ENCODE data around the gene ADIRF.
A peak's percentile ranks its signal among the peaks of the same experiment; 100 is the strongest.
"Not testable (repeated sequence)": the region's sequence is repeated elsewhere in the genome, so short reads cannot be mapped to it uniquely, and the experiment has no call there.

Gene ADIRF

GRCh38 chr10:86940076-86940475 is 28.2 kb upstream of the ADIRF start:
- not testable (repeated sequence) for H3K4me3 ChIP-seq (ENCODE audit: low read depth in 1 of 2, low read length in 2 of 2); H3K9ac ChIP-seq (ENCODE audit: low read depth in 1 of 2, low read length in 2 of 2); H3K9me3 ChIP-seq (ENCODE audit: control insufficient read depth in 1 of 2, low read length in 2 of 2); H3K27me3 ChIP-seq (ENCODE audit: control insufficient read depth in 1 of 2, insufficient read depth in 2 of 2, low read length in 2 of 2); H3K36me3 ChIP-seq (ENCODE audit: control insufficient read depth in 1 of 2, insufficient read depth in 2 of 2, low read length in 2 of 2); H3K27ac ChIP-seq (ENCODE audit: low read depth, low read length)
- H3K4me1 ChIP-seq (ENCODE audit: control insufficient read depth in 1 of 2, insufficient read depth in 2 of 2, low read length in 2 of 2) = peaks cover 0 to 14% of the 10 kb centered on the region in 2 donors

- H3K9me3 ChIP-seq (ENCODE audit: control insufficient read depth in 1 of 2, low read length in 2 of 2) = no peaks in the 10 kb centered on the region
- no peak overlapping the region for H3K27ac ChIP-seq (ENCODE audit: low read depth, low read length)
- H3K9ac ChIP-seq (ENCODE audit: low read depth in 1 of 2, low read length in 2 of 2) = no peak overlapping the region
- no peaks in the 10 kb centered on the region for H3K27me3 ChIP-seq (ENCODE audit: control insufficient read depth in 1 of 2, insufficient read depth in 2 of 2, low read length in 2 of 2)
- H3K36me3 ChIP-seq (ENCODE audit: control insufficient read depth in 1 of 2, insufficient read depth in 2 of 2, low read length in 2 of 2) = no peaks in the 10 kb centered on the region
- H3K4me3 ChIP-seq (ENCODE audit: low read depth in 1 of 2, low read length in 2 of 2) = no peak overlapping the region
- peaks cover 0 to 18% of the 10 kb centered on the region in 2 donors for H3K4me1 ChIP-seq (ENCODE audit: control insufficient read depth in 1 of 2, insufficient read depth in 2 of 2, low read length in 2 of 2)
Observed at GRCh38 chr10:86940677-86941076, 27.6 kb upstream of the ADIRF start.

- Histone ChIP-seq H3K4me1 (ENCODE audit: control insufficient read depth in 1 of 2, insufficient read depth in 2 of 2, low read length in 2 of 2) (peaks cover 0 to 21% of the 10 kb centered on the region in 2 donors), H3K36me3 (ENCODE audit: control insufficient read depth in 1 of 2, insufficient read depth in 2 of 2, low read length in 2 of 2) (no peaks in the 10 kb centered on the region), H3K4me3 (ENCODE audit: low read depth in 1 of 2, low read length in 2 of 2) (no peak overlapping the region), H3K9me3 (ENCODE audit: control insufficient read depth in 1 of 2, low read length in 2 of 2) (no peaks in the 10 kb centered on the region), H3K27me3 (ENCODE audit: control insufficient read depth in 1 of 2, insufficient read depth in 2 of 2, low read length in 2 of 2) (peaks cover 0 to 3% of the 10 kb centered on the region in 2 donors), H3K9ac (ENCODE audit: low read depth in 1 of 2, low read length in 2 of 2) (no peak overlapping the region), H3K27ac (ENCODE audit: low read depth, low read length) (no peak overlapping the region)
Observed at GRCh38 chr10:86941426-86941825, 26.9 kb upstream of the ADIRF start.

GRCh38 chr10:86941991-86942421 is 26.3 kb upstream of the ADIRF start:
- Histone ChIP-seq H3K27me3 (ENCODE audit: control insufficient read depth in 1 of 2, insufficient read depth in 2 of 2, low read length in 2 of 2) (peaks cover 3 to 8% of the 10 kb centered on the region in 2 donors), H3K4me3 (ENCODE audit: low read depth in 1 of 2, low read length in 2 of 2) (peak overlapping the region in 1 of 2 donors; percentile 40), H3K9me3 (ENCODE audit: control insufficient read depth in 1 of 2, low read length in 2 of 2) (no peaks in the 10 kb centered on the region), H3K27ac (ENCODE audit: low read depth, low read length) (no peak overlapping the region), H3K36me3 (ENCODE audit: control insufficient read depth in 1 of 2, insufficient read depth in 2 of 2, low read length in 2 of 2) (no peaks in the 10 kb centered on the region), H3K9ac (ENCODE audit: low read depth in 1 of 2, low read length in 2 of 2) (peak overlapping the region in 1 of 2 donors; percentile 32), H3K4me1 (ENCODE audit: control insufficient read depth in 1 of 2, insufficient read depth in 2 of 2, low read length in 2 of 2) (peaks cover 0 to 21% of the 10 kb centered on the region in 2 donors)

GRCh38 chr10:86942441-86943315 is 25.6 kb upstream of the ADIRF start:
- no peaks in the 10 kb centered on the region for H3K9me3 ChIP-seq (ENCODE audit: control insufficient read depth in 1 of 2, low read length in 2 of 2)
- H3K36me3 ChIP-seq (ENCODE audit: control insufficient read depth in 1 of 2, insufficient read depth in 2 of 2, low read length in 2 of 2) = no peaks in the 10 kb centered on the region
- peak overlapping the region in 1 of 2 donors; percentile 32 for H3K9ac ChIP-seq (ENCODE audit: low read depth in 1 of 2, low read length in 2 of 2)
- H3K4me3 ChIP-seq (ENCODE audit: low read depth in 1 of 2, low read length in 2 of 2) = peak overlapping the region in 1 of 2 donors; percentile 40
- peaks cover 3 to 8% of the 10 kb centered on the region in 2 donors for H3K27me3 ChIP-seq (ENCODE audit: control insufficient read depth in 1 of 2, insufficient read depth in 2 of 2, low read length in 2 of 2)
- H3K4me1 ChIP-seq (ENCODE audit: control insufficient read depth in 1 of 2, insufficient read depth in 2 of 2, low read length in 2 of 2) = peaks cover 0 to 21% of the 10 kb centered on the region in 2 donors
- H3K27ac ChIP-seq (ENCODE audit: low read depth, low read length) = no peak overlapping the region

GRCh38 chr10:86943316-86944030 is 24.8 kb upstream of the ADIRF start:
- H3K9ac ChIP-seq (ENCODE audit: low read depth in 1 of 2, low read length in 2 of 2) = no peak overlapping the region
- H3K4me3 ChIP-seq (ENCODE audit: low read depth in 1 of 2, low read length in 2 of 2) = no peak overlapping the region
- H3K4me1 ChIP-seq (ENCODE audit: control insufficient read depth in 1 of 2, insufficient read depth in 2 of 2, low read length in 2 of 2) = peaks cover 0 to 21% of the 10 kb centered on the region in 2 donors
- no peaks in the 10 kb centered on the region for H3K36me3 ChIP-seq (ENCODE audit: control insufficient read depth in 1 of 2, insufficient read depth in 2 of 2, low read length in 2 of 2)
- no peak overlapping the region for H3K27ac ChIP-seq (ENCODE audit: low read depth, low read length)
- H3K27me3 ChIP-seq (ENCODE audit: control insufficient read depth in 1 of 2, insufficient read depth in 2 of 2, low read length in 2 of 2) = peaks cover 3 to 8% of the 10 kb centered on the region in 2 donors
- no peaks in the 10 kb centered on the region for H3K9me3 ChIP-seq (ENCODE audit: control insufficient read depth in 1 of 2, low read length in 2 of 2)

- H3K4me3 ChIP-seq (ENCODE audit: low read depth in 1 of 2, low read length in 2 of 2) = no peak overlapping the region
- H3K27ac ChIP-seq (ENCODE audit: low read depth, low read length) = no peak overlapping the region
- H3K9ac ChIP-seq (ENCODE audit: low read depth in 1 of 2, low read length in 2 of 2) = no peak overlapping the region
Observed at GRCh38 chr10:86944031-86944419, 24.3 kb upstream of the ADIRF start.

GRCh38 chr10:86944471-86944870 is 23.8 kb upstream of the ADIRF start:
- H3K27ac ChIP-seq (ENCODE audit: low read depth, low read length) = no peak overlapping the region
- H3K4me1 ChIP-seq (ENCODE audit: control insufficient read depth in 1 of 2, insufficient read depth in 2 of 2, low read length in 2 of 2) = peaks cover 0 to 20% of the 10 kb centered on the region in 2 donors
- no peak overlapping the region for H3K9ac ChIP-seq (ENCODE audit: low read depth in 1 of 2, low read length in 2 of 2)
- H3K4me3 ChIP-seq (ENCODE audit: low read depth in 1 of 2, low read length in 2 of 2) = no peak overlapping the region
- H3K36me3 ChIP-seq (ENCODE audit: control insufficient read depth in 1 of 2, insufficient read depth in 2 of 2, low read length in 2 of 2) = no peaks in the 10 kb centered on the region
- H3K9me3 ChIP-seq (ENCODE audit: control insufficient read depth in 1 of 2, low read length in 2 of 2) = no peaks in the 10 kb centered on the region
- H3K27me3 ChIP-seq (ENCODE audit: control insufficient read depth in 1 of 2, insufficient read depth in 2 of 2, low read length in 2 of 2) = peaks cover 3 to 8% of the 10 kb centered on the region in 2 donors

More at GRCh38 chr10:86944031-86944419, 24.3 kb upstream of the ADIRF start:
- H3K9me3 ChIP-seq (ENCODE audit: control insufficient read depth in 1 of 2, low read length in 2 of 2) = no peaks in the 10 kb centered on the region
- H3K27me3 ChIP-seq (ENCODE audit: control insufficient read depth in 1 of 2, insufficient read depth in 2 of 2, low read length in 2 of 2) = peaks cover 3 to 8% of the 10 kb centered on the region in 2 donors
- no peaks in the 10 kb centered on the region for H3K36me3 ChIP-seq (ENCODE audit: control insufficient read depth in 1 of 2, insufficient read depth in 2 of 2, low read length in 2 of 2)
- H3K4me1 ChIP-seq (ENCODE audit: control insufficient read depth in 1 of 2, insufficient read depth in 2 of 2, low read length in 2 of 2) = peaks cover 0 to 21% of the 10 kb centered on the region in 2 donors

GRCh38 chr10:86944907-86945306 is 23.4 kb upstream of the ADIRF start:
- no peak overlapping the region for H3K4me3 ChIP-seq (ENCODE audit: low read depth in 1 of 2, low read length in 2 of 2)
- H3K27ac ChIP-seq (ENCODE audit: low read depth, low read length) = no peak overlapping the region
- H3K27me3 ChIP-seq (ENCODE audit: control insufficient read depth in 1 of 2, insufficient read depth in 2 of 2, low read length in 2 of 2) = peaks cover 3 to 8% of the 10 kb centered on the region in 2 donors
- H3K36me3 ChIP-seq (ENCODE audit: control insufficient read depth in 1 of 2, insufficient read depth in 2 of 2, low read length in 2 of 2) = no peaks in the 10 kb centered on the region
- H3K9ac ChIP-seq (ENCODE audit: low read depth in 1 of 2, low read length in 2 of 2) = no peak overlapping the region
- no peaks in the 10 kb centered on the region for H3K9me3 ChIP-seq (ENCODE audit: control insufficient read depth in 1 of 2, low read length in 2 of 2)
- peaks cover 0 to 17% of the 10 kb centered on the region in 2 donors for H3K4me1 ChIP-seq (ENCODE audit: control insufficient read depth in 1 of 2, insufficient read depth in 2 of 2, low read length in 2 of 2)
